ENCODE data around the gene ASB18. TPM values are rescaled to one million over a fixed set of nuclear protein-coding genes. Genes with fewer than 3 reads are reported as not detected.

ASB18 gene, protein sequence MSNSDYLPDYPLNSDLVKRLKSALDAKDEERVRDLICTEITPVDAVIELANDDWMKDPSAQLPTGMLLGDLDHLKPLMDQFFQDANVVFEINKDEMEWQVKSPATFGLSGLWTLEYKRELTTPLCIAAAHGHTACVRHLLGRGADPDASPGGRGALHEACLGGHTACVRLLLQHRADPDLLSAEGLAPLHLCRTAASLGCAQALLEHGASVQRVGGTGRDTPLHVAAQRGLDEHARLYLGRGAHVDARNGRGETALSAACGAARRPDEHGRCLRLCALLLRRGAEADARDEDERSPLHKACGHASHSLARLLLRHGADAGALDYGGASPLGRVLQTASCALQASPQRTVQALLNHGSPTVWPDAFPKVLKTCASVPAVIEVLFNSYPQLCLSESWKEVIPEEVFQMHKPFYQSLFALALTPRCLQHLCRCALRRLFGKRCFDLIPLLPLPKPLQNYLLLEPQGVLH
- total RNA-seq: not detected

DNA sequence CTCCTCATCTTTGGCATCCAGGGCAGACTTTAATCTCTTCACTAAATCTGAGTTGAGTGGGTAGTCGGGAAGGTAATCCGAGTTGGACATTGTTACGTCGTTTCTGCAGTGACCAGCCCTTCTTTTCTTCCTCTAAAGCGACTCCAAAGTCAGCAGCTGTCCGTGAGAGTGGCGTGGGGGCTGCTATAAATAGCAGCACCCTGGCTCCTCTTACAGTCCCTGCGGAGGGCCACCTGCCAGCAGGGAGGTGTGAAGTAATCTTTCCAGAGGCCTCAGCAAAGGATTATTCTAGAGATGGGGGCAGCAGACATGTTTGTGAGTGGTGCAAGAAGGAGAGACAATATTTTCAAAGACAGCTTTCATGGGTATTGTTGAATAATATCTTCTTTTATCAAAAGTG lies at the start of gene ASB18:
ASB18 (minus strand) TSS at position 151 of the 400 bp plus-strand sequence; CDS start at position 90, 61 bp downstream.
- WGBS, 2 donors: 34% methylated on average over 8 of the region's 8 CpGs
- H3K9me3 ChIP-seq: no peaks in the 10 kb centered on the region

DNA sequence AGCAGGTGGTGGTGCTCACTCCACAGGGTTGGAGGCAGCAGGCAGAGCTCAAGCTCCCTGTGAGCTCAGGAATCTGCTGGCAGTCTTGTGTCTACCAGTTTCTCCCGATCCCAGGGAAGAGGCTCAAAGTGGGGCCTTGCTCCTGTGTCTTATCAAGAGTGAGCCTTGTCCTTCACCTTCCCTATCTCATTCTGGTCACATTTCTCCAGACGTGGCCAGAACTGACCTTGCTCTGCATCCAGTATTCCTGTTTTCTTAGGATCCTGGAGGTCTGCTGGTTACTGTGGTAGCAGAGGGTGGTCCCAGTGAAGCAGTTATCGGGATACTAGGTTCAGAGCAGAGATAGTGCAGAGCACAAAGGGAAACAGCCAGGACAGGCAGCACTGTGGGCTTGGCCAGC lies 47.1 kb upstream of the ASB18 start:
- H3K27ac ChIP-seq: no peak overlapping the region
- no peaks in the 10 kb centered on the region for H3K36me3 ChIP-seq
- no peak for DNase-seq
- no peak for TF ChIP-seq POLR2A (IDR thresholded peaks at IDR 0.05)
- TF ChIP-seq, protein P1, sequence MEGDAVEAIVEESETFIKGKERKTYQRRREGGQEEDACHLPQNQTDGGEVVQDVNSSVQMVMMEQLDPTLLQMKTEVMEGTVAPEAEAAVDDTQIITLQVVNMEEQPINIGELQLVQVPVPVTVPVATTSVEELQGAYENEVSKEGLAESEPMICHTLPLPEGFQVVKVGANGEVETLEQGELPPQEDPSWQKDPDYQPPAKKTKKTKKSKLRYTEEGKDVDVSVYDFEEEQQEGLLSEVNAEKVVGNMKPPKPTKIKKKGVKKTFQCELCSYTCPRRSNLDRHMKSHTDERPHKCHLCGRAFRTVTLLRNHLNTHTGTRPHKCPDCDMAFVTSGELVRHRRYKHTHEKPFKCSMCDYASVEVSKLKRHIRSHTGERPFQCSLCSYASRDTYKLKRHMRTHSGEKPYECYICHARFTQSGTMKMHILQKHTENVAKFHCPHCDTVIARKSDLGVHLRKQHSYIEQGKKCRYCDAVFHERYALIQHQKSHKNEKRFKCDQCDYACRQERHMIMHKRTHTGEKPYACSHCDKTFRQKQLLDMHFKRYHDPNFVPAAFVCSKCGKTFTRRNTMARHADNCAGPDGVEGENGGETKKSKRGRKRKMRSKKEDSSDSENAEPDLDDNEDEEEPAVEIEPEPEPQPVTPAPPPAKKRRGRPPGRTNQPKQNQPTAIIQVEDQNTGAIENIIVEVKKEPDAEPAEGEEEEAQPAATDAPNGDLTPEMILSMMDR (IDR thresholded peaks at IDR 0.05): no peak
- H3K27me3 ChIP-seq: no peaks in the 10 kb centered on the region
- H3K9me3 ChIP-seq: no peaks in the 10 kb centered on the region
- no peak overlapping the region for H3K4me3 ChIP-seq (replicated peaks in 1 of 3)
- intact Hi-C loops (cut with DNase I): no loop called here
- H3K4me1 ChIP-seq: no peaks in the 10 kb centered on the region
- whole genome bisulfite sequencing, 2 donors: 85 to 96% methylated on average over 3 of the region's 3 CpGs

More for the DNA sequence above, at the start of gene ASB18:
- Histone ChIP-seq H3K27ac (no peak within 1 kb of the TSS), H3K4me1 (no peaks in the 10 kb centered on the region), H3K36me3 (no peaks in the 10 kb centered on the region), H3K27me3 (no peaks in the 10 kb centered on the region), H3K4me3 (replicated peaks in 1 of 3) (no peak within 1 kb of the TSS)
- TF ChIP-seq, protein P1 (IDR thresholded peaks at IDR 0.05): no peak
- TF ChIP-seq POLR2A (IDR thresholded peaks at IDR 0.05): no peak
- DNase-seq: no peak
- intact Hi-C loops (cut with DNase I): no loop called here

DNA sequence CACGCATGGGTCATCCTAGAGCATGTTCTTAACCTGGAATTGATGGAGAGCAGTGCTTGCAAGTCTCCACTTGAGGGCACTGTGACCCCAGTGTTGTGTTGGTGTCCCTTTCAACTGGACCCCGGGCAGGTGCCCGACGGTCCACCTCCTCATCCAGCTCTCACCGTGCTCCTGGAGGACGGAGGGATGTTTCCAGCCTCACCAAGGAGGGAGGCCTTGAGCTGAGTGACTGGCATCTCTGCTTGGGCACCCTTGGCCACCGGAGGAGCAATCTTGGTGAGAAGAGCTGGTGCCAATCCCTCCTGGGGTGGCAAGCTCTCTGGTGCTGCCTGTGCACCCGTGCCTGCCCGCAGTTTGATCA lies 45.4 kb upstream of the ASB18 start:
- 38% methylated on average over 2 to 9 of the region's 9 CpGs for WGBS, 2 donors
- TF ChIP-seq, protein P1 (IDR thresholded peaks at IDR 0.05): peak in 5 of 6 experiments; percentile 6 to 55 (median 32)
- TF ChIP-seq POLR2A (IDR thresholded peaks at IDR 0.05): no peak
- intact Hi-C loops (cut with DNase I): no loop called here

DNA sequence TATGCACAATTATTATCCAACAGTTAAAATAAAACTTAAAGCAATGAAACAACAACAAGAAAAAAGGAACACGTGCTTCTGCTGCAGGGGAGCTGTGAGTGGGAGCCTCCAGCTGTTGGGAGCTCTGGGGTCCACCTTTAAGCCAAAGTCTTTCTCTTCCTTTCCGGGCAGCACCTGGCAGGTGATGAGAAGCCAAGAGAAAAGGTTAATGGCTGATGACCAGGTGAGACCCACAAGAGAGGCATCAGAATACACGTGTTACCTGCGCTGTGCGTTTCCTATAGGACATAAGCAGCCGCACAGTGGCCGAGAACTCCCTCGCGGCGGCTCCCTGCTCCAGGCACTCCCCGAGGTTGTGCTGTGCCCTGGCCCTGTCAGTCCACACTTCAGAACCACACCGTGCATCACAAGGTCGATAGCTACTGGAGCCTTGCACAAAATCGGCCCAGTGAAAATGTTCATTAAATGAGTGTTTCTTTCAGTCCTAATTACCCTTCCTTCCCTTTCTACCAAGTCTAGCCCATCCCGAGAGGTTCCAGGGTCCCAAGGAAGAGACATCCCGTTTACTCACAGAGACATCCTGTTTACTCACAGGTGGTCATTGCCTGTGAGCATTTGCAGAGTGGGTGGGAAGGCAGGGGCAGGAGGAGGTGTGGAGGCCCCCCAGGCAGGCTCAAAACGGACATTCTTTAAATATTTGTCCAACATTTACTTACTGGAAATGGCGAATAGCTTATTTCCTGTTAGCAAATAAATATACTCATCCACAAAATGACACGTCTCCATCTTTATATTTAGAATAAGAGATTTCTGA lies 44.9 kb upstream of the ASB18 start:
- WGBS, 2 donors: 67 to 71% methylated on average over 19 of the region's 19 CpGs
- H3K27ac ChIP-seq: no peak overlapping the region
- intact Hi-C loops (cut with DNase I): no loop called here
- H3K36me3 ChIP-seq: no peaks in the 10 kb centered on the region
- TF ChIP-seq POLR2A (IDR thresholded peaks at IDR 0.05): no peak
- TF ChIP-seq, protein P1 (IDR thresholded peaks at IDR 0.05): no peak
- no peaks in the 10 kb centered on the region for H3K9me3 ChIP-seq
- no peak for DNase-seq
- no peaks in the 10 kb centered on the region for H3K27me3 ChIP-seq
- H3K4me3 ChIP-seq (replicated peaks in 1 of 3): no peak overlapping the region
- H3K4me1 ChIP-seq: no peaks in the 10 kb centered on the region

More for the DNA sequence above, 45.4 kb upstream of the ASB18 start:
- no peaks in the 10 kb centered on the region for H3K4me1 ChIP-seq
- no peaks in the 10 kb centered on the region for H3K27me3 ChIP-seq
- peak; percentile 15 to 18 for DNase-seq
- no peak overlapping the region for H3K27ac ChIP-seq
- H3K4me3 ChIP-seq (replicated peaks in 1 of 3): no peak overlapping the region
- no peaks in the 10 kb centered on the region for H3K9me3 ChIP-seq
- H3K36me3 ChIP-seq: no peaks in the 10 kb centered on the region
